ENCODE measurements around the gene LIMK2.
"Not testable (repeated sequence)": the region's sequence is repeated elsewhere in the genome, so short reads cannot be mapped to it uniquely, and the experiment has no call there.

The LIMK2 gene

DNA sequence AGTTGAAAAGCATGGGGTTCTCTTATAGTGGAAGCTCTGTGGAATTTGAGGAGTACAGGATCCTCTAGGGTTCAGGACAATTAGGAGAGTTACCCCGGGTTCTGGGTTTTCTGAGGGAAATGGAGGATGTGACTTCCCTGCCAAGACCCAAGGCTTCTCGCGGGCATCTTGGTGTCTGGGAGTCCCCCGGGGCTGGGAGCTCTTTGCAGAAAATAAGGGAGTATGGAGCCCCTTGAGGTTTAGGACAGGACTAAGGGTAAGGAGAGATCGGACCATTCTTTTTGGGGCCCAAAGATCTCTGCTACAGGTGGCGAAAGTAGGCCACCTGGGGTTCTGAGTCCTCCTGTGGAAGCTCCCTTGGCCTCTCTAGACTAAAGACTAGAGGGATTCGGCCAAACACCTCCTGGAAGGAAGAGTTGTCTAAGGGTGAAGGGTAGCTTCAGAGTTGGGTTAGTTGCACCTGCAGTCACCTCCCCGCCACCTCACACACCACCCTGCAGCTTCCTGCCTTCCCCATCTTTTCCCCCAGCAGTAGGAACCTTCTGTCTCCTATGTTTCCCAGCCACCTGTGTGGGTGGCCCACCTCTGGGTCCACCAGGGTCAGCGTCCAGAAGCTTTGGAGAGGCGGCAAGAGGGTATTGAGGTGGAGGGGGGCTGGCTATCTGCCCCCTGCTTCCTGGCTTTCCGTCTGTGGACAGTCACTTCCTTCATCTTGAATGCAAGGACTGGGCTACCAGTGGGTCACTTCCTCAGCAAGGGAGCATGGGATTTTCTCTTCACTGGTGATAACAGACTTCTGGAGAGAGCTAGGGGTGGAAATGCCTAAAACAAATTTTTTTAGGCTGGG is 908 bp downstream of the LIMK2 start:
- DNase-seq: no peak

DNA sequence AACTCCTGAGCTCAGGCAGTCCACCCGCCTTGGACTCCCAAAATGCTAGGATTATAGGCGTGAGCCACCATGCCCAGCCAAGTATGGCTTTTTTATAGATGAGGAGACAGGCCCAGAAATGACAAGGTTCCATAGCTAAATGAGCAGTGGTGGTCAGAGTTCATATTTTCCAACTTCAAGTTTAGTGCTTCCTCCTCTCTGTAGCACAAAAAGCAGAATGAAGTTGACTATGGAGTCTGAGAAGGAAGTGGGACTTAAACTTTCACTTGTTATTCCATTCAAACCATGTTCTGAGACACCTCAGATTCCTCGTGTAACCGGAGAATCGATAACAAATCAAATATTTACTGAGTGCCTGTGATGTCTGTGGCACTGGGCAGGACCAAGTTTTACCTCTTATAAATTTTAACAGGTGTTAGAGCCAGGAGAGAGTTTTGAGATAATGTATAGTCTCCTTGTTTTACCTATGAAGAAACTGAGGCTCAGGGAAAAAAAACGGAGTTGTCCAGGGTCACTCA is 3.0 kb downstream of the LIMK2 start:
- DNase-seq: no peak

DNA sequence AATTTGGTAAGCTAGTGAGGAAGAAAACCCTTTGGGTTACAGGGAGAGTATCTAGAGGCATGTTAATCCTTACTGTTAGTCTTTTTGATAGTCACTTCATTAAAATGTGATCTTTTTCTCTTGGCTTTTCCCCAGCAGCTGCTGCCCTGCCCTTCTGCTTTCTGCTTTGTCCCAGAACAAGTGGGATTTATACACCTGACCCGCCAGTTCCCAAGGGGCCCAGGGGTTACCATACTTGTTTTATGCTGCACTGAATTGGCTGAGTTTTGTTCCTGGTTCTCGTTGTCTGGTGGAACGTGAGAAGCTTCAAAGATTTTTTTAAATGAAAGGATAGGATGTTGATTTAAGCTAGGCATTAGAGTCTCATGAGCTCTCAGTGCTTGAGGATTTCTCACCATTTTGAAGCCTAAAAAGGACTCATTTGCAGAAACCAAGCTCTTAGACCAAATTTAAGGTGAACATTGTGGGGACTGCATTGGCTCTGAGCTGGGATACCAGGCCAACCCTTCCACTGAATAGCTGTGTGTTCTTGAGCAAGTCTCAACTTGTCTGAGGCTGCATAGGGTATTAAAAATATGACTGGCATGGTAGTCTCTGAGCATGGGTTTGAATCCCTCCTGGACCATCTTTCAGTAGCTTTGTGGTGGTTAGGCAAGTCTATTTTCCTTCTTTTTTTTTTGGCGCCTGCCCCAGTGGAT is 6.6 kb downstream of the LIMK2 start:
- DNase-seq: no peak

DNA sequence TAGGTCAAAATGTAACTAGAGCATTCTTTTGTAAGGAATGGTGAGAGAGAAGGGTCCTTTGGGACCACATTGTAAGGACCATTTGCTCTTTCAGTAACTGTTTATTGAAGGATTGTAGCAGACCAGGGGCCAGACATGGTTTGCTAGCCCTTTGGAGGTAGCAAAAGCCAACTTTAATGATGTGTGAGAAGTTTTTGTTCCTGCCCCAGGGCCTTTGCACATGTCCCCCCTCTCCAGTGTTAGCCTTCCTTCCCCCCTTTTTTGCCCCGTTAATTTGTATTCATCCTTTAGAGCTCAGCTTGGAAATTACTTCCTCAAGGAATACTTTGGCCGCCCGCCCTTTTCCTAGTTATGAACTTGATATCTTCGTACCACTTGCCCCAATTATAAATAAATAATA is 9.0 kb downstream of the LIMK2 start:
- DNase-seq: no peak

DNA sequence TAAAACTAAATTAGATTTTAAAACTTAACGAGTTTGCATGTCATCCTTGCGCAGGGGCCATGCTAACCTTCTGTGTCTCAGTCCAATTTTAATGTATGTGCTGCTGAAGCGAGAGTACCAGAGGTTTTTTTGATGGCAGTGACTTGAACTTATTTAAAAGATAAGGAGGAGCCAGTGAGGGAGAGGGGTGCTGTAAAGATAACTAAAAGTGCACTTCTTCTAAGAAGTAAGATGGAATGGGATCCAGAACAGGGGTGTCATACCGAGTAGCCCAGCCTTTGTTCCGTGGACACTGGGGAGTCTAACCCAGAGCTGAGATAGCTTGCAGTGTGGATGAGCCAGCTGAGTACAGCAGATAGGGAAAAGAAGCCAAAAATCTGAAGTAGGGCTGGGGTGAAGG is 10.6 kb downstream of the LIMK2 start:
- DNase-seq: no peak

DNA sequence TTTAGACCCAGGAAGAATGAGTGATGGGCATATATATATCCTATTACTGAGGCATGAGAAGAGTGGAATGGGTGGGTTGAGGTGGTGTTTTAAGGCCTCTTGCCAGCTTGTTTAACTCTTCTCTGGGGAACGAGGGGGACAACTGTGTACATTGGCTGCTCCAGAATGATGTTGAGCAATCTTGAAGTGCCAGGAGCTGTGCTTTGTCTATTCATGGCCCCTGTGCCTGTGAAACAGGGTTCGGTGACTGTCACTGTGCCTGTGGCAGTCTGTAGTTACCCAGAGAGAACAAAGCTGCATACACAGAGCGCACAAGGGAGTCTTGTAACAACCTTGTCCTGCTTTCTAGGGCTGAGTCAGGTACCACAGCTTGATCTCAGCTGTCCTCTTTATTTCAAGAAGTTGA is 11.7 kb downstream of the LIMK2 start:
- no peak for DNase-seq

DNA sequence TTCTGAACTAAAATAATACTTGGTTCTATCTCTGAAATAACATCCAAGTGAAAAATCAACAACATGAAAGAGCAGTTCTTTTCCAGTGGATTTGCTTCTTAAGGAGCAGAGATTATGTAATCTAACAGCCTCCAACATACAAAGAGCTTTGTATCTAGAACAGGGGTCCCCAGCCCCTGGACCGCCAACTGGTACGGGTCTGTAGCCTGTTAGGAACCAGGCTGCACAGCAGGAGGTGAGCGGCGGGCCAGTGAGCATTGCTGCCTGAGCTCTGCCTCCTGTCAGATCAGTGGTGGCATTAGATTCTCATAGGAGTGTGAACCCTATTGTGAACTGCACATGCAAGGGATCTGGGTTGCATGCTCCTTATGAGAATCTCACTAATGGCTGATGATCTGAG is 12.6 kb downstream of the LIMK2 start:
- DNase-seq: not testable (repeated sequence)

DNA sequence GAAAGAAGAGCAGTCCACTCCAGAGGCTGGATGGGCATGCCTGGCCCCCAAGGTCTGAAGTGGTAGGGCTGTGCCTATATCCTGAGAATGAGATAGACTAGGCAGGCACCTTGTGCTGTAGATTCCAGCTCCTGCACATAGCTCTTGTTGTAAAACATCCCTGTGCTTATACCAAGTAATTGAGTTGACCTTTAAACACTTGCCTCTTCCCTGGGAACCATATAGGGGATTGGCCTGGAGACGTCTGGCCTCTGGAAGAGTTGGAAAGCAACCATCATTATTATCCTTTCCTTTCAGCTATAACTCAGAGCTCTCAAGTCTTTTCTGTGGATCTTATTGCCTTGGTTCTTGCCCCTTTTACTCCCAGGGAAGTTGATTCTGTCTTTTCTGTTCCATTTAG is 15.1 kb downstream of the LIMK2 start:
- DNase-seq: no peak

DNA sequence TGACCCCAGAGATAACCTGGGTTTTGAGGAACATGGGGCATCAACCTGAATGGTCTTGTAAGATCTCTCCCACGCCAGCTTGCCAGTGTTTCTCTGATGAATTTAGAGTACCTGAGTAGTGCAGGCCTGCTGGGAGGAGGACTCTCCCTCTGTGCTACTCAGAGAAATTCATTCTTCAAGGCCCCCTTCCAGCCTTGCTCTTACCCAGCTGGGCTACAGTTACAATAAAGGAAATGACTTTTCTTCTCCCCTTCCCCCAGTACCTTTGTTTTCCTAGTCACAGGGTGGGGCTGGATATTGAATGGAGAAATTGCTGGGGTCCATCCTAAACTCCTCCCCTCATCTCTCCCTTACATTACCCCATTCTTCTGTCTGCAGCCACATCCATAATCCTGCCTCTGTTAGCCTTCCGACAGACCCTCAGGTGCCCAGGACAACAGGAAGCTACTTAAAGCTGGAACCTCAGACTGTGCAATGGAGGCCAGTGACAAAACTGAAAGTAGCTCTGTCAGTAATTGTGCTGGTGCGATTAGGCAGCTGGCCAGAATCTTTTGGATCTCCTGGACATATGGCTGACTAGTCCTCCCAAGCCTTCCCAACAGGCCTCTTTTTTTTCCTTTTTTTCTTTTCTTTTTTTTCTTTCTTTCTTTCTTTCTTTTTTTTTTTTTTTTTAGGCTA is 17.4 kb downstream of the LIMK2 start:
- peak; percentile 62 to 77 for DNase-seq

DNA sequence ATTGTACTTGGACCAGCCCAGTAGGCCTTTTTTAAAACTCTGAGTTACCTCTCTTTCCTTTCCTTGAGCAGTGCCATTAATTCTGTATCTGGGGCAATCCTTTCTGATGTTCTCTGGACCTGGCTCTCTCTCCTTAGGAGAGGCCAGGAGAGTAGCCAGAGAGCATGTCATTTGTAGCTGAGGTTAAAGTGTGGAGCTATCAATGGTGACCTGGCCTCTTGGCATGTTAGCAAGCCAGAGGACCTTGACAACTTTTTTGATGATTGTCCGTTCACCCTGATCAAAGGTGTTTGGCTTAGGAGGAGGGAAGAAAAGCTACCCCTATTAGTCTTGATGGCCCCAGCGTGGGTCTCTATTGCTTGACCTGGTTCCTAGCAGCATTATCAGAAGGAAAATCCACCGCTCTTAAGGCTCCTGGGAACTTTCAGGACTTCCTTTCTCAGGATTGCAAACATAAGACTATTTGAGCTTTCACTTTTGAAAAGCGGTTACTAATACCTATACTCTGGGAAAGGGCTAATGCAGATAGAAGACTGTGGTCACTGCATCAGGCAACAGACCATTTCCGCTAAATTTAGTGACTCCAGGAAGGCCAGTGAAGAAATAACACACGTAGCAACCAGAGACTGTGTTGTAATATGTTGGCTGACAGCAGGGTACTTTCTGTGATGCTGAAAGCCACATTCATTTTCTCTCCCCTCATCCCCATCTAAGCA is 18.2 kb downstream of the LIMK2 start:
- no peak for DNase-seq

DNA sequence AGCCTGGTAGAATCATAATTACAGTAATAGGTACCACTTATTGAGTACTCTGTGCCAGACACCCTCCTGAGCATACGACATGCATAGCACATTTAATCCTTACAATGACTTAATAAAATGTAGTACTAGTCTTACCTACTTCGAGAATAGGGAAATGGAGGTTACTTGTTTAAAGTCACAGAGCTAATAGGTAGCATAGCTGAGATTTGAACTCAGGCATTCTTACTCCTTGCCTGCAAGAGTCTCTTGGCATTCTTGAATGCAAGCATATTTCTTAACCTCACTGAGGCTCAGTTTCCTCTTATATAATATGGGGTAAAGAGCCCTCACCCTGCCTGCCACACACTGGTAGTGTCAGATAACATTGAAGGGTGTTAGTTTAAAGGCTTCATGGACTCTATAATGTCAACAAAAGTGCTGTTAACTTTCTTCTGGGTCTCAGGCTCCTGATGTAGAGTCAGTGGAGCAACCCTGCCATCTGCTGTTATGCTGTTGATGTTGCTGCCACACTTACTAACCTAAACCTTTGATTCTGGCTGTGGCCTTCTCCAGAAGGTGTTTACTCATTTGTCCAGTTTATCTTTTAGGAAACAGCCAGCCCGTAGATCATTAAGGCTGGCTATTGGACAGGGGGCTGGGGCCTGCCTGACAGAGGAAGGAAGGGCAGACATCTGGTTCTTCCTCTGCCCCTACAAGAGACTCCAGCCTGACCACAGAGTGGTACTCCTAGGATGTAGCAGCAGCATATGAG is 18.9 kb downstream of the LIMK2 start:
- peak; percentile 23 to 65 for DNase-seq

DNA sequence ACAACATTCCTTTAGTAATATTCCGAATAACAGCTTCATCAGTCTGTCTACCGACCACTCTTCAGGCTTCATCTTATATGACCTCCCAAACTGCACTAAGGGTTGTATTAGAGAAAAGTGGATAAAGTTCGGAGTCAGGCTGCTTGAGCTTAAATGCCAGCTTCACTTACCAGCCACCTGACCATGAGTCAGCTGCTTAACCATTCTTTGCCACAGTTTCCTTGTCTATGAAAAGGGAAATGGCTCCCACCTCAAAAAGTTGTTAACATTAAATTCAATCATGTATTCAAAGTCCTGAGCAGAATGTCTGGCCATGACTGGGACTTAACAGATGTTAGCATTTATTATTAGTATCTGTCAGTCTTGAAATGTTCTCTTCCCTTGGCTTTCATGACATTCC is 20.9 kb downstream of the LIMK2 start:
- DNase-seq: no peak

DNA sequence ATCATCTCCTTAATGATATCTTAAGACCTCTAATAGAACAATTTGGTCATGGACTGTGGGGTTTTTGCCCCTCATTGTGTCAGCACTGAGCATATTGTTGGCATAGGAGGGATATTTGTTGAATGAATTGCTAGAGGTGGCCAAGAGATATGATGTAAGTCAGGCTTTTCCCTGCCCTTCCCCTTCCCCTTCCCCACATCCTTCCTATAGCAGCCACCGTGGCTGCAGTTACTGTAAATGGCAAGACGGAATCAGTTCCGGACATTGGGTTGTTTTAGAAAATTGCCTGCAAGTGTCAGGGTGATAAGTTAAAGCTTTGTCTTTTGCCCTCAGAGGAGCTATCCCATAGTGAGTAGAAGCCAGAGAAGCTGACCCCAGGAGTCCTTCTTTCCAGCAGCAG is 23.0 kb downstream of the LIMK2 start:
- no peak for DNase-seq

DNA sequence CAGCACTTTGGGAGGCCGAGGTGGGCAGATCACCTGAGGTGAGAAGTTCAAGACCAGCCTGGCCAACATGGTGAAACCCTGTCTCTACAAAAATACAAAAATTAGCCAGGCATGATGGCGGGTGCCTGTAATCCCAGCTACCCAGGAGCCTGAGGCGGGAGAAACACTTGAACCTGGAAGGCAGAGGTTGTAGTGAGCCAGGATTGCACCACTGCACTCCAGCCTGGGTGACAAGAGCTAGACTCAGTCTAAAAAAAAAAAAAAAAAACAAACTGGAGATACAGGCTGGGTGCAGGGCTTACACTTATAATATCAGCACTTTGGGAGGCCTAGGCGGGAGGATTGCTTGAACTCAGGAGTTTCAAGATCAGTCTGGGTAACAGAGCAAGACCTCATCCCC is 23.9 kb downstream of the LIMK2 start:
- not testable (repeated sequence) for DNase-seq

DNA sequence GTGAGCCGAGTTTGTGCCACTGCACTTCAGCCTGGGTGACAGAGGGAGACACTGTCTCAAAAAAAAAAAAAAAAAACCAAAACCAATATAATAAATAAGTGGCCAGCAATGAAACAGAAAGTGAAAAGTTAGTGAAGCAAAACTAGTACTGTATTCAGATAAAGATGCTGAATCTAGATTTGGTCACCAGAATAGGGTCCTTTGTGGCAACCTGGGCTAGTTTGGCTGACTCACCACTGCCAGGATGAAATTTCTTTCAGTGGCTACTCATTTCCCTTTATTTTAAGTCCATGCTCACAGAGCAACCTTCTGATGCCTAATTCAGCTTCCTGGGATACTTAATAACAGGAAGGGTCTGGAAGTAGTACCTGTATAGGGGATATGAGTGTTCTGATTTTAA is 26.0 kb downstream of the LIMK2 start:
- no peak for DNase-seq

DNA sequence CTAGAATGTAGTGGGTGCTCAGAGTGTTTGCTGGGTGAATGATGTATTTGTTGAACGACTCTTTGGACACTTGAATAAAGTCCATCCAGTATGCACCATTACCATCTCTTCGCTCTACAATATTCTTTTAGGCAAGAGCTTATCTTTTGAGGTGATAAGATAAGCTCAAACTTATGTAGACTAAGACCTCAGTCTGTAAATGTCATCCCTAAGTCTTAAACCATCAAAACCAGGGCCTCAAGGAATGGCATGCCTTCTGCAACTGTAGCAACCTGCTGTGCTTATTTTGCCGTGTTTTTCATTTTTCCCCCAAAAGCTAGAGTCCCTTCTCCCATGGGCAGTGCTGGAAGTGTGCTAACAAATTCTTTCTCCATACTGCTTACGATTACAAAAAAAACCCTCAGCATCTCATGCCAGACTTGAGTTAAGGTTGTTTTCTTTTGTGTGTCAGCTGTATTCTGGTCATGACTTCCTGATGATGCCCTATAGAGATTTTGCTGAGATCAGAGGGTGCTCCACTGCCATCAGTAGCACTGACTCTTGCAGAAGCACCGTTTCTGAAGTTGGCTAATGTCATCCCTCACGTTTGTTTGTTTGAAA is 27.8 kb downstream of the LIMK2 start:
- no peak for DNase-seq

DNA sequence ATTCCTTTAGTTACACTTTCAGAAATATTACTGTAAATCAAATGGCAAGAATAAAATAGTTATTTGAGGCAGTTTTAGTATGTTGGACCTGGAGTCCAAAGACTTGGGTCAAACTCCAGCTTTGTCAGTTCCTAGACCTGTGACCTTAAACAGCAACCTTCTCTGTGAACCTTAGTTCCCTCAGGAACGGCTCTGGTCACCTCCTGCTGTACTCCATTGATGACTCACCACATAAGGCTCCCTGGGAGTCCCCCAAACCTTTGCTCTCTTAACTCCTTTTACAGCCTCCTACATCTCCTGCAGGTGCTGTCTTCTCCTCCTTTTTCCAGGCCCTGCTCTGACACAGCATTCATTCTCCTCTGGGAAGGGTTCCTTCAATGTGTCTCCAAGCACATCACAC is 29.1 kb downstream of the LIMK2 start:
- no peak for DNase-seq

DNA sequence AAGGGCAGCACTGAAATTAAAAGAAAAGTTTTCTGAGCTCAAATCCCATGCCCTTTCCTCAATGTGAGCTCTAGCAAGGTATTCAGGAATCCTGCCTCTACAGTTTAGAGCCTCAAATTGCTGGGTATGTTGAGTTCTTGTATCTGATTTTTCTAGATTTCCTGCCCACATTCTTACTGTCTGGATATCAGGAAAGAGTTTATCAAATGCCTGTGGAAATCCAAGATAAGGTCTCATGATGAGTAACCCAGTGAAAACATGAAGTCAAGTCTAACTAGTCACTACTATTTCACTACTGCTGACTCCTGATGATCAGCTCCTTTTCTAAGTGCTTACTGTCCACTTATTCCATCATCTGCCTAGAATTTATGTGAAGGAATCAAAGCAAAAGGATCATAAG is 29.8 kb downstream of the LIMK2 start:
- DNase-seq: no peak

DNA sequence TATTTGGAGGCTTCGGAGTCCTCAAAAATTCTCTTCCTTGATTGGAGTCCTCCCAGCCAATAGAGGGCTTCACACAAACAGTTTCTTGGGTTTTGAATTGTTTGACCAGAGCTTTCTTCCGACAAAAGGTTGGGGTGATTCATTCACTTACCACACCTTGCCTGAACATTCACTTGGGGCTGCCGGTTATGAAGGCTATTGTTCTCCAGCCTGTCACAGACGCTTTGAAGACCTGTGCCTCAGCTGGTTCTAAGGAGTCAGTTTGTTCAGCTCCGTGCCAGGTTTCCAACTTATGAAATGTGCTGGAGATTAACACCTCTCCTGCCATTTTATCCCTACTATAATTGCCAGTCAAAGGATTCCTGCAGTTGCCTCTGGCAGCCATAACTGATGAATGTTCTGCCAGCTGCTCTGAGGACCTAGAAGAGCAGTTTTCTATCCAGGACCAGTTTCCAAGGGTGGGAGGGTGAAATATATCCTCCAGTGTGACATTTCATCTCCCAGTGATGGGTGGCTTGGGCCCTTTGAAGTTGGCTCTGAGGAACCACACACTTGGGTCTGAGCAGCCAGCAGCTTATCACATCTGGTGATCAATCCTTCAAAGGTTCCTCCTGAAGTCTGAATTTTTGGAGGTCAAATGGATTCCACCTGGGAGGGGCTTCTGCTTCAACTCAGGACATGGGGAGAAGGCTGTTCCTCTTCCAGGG is 31.4 kb downstream of the LIMK2 start:
- no peak for DNase-seq

DNA sequence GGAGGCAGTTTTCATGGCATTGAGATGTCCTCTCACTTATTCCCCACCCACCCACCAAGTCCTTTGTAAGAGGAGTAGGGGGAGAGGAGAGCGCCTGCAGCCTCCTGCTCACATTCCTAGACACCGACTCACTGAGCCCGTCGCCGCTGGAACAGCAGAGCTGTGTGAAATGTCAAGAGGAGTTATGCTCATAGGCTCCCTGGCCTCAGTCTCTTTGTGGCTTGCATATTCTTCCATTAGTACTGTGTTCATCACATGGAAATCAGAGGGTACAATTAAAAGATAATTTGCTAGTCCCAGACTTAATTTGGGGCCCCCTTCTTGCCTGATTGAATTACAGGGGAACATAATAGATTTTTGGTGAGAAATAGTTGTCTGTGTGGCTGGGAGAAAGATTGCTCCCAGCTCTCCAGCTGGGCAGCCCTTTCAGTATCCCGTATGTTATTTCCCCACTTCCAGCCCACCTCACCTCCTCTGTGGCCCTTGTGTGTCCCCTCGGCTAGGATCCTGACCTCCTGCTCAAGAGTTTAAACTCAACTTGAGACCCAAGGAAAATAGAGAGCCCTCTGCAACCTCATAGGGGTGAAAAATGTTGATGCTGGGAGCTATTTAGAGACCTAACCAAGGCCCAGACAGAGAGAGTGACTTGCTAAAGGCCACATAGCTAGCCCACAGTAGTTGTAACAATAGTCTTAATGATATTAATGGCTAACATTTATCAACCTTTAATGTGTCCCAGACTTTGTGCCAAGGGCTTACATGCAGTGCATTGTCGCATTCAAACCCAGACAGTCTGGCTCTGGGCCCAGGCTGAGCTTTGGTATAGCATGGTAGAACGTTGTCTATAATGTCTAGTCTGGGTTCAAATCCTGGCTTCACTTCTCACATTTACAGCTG is 32.2 kb downstream of the LIMK2 start:
- peak; percentile 13 to 44 for DNase-seq
